ENCODE data around the gene PCED1A. TPM values are rescaled to one million over a fixed set of nuclear protein-coding genes. Genes with fewer than 3 reads are reported as not detected.
A peak's percentile ranks its signal among the peaks of the same experiment; 100 is the strongest.

The PCED1A gene
- total RNA-seq, 2 donors from 2014 or later, result 40.2 to 46.5 TPM

DNA sequence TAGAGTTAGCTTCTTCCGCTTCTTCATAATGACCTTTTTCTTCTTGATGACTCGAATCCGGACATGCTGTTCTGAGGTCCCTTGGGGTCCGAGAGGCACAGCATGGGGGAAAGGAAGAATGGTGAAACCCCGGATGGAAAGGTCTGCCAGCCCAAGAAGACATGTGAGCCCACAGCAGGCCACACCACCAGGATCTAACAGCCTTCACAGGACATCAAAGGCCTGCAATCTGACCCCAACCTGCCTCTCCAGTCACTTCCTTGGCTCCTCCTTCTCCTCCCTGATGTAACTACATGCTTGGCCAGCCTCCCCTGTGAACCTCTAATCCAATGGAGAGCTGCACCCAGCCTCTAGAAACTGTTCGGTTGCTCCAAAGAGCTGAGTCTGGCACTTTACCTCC lies 41.6 kb downstream of the PCED1A start:
- peak overlapping the region; percentile 81 for H3K4me3 ChIP-seq (ENCODE audit: low read length)
- TF ChIP-seq, protein P1, sequence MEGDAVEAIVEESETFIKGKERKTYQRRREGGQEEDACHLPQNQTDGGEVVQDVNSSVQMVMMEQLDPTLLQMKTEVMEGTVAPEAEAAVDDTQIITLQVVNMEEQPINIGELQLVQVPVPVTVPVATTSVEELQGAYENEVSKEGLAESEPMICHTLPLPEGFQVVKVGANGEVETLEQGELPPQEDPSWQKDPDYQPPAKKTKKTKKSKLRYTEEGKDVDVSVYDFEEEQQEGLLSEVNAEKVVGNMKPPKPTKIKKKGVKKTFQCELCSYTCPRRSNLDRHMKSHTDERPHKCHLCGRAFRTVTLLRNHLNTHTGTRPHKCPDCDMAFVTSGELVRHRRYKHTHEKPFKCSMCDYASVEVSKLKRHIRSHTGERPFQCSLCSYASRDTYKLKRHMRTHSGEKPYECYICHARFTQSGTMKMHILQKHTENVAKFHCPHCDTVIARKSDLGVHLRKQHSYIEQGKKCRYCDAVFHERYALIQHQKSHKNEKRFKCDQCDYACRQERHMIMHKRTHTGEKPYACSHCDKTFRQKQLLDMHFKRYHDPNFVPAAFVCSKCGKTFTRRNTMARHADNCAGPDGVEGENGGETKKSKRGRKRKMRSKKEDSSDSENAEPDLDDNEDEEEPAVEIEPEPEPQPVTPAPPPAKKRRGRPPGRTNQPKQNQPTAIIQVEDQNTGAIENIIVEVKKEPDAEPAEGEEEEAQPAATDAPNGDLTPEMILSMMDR (conservative IDR thresholded peaks at IDR 0.05), result no peak

DNA sequence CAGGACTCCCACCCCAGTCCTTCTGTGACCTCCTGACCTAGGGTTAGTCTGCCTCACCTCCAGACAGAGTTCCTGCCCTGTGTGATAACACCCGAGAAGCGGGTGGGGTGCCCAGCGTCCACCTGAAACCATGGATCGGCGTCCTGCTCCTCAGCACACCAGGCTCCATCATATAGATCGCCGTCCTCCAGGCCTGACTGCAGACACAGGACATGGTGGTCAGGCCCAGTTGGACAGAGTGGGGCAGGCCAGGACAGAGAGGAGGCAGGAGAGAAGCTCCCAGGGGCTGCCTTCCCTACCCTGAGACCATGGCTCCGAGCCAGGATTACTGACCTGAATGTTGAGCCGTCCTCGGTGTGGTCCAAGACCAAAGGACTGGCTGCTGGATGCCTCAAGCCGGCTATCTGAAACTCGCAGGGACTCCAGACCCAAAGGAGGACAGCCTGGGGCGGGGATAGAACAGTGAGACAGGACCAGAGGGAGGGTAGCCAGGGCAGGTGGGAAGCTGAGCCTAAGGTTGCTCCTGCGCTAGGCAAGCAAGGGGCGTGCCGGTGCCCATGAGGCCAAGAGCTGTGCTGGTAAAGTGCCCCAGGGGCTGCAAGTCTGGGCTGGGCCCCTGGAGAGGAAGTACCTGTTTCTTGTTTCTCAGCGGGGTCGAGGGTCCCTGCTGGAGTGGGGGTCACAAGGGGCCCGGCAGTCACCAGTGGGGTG lies 42.2 kb downstream of the PCED1A start:
- Histone ChIP-seq H3K9ac (ENCODE audit: extremely low read depth, low read length, poor library complexity, severe bottlenecking) (no peak overlapping the region), H3K36me3 (ENCODE audit: control insufficient read depth, insufficient read depth, low read length) (peaks cover 27% of the 10 kb centered on the region), H3K4me1 (ENCODE audit: control insufficient read depth, insufficient read depth, low read length) (no peaks in the 10 kb centered on the region), H3K9me3 (ENCODE audit: control insufficient read depth, low read length) (no peaks in the 10 kb centered on the region), H3K27ac (ENCODE audit: low read depth, low read length) (no peak overlapping the region), H3K27me3 (ENCODE audit: control insufficient read depth, insufficient read depth, low read length, poor library complexity, severe bottlenecking) (peaks cover 23% of the 10 kb centered on the region), H3K4me3 (ENCODE audit: low read length) (no peak overlapping the region)
- no peak overlapping the region for H3K4me3 Mint-ChIP-seq
- no peak for DNase-seq
- H3K4me1 Mint-ChIP-seq, result peaks cover 18% of the 10 kb centered on the region
- H3K27me3 Mint-ChIP-seq (ENCODE audit: insufficient read depth), result peaks cover 20% of the 10 kb centered on the region
- TF ChIP-seq, protein P1 (conservative IDR thresholded peaks at IDR 0.05), result no peak
- no peak overlapping the region for H3K27ac Mint-ChIP-seq
- no peaks in the 10 kb centered on the region for H3K9me3 Mint-ChIP-seq
- 92% methylated on average over 13 to 19 of the region's 19 CpGs for WGBS, 2 experiments (ENCODE audit: insufficient coverage in 1 of 2, insufficient read length in 1 of 2)
- H3K36me3 Mint-ChIP-seq (ENCODE audit: low read depth), result peaks cover 37% of the 10 kb centered on the region

More for the DNA sequence above, 41.6 kb downstream of the PCED1A start:
- Mint-ChIP-seq H3K27ac (peak overlapping the region; percentile 13), H3K4me3 (peak overlapping the region; percentile 84), H3K9me3 (no peaks in the 10 kb centered on the region), H3K4me1 (peaks cover 18% of the 10 kb centered on the region), H3K36me3 (ENCODE audit: low read depth) (peaks cover 33% of the 10 kb centered on the region), H3K27me3 (ENCODE audit: insufficient read depth) (peaks cover 25% of the 10 kb centered on the region)
- H3K4me1 ChIP-seq (ENCODE audit: control insufficient read depth, insufficient read depth, low read length), result no peaks in the 10 kb centered on the region
- peaks cover 27% of the 10 kb centered on the region for H3K36me3 ChIP-seq (ENCODE audit: control insufficient read depth, insufficient read depth, low read length)
- DNase-seq, result peak; percentile 83
- H3K9me3 ChIP-seq (ENCODE audit: control insufficient read depth, low read length), result no peaks in the 10 kb centered on the region
- no peak overlapping the region for H3K9ac ChIP-seq (ENCODE audit: extremely low read depth, low read length, poor library complexity, severe bottlenecking)
- H3K27me3 ChIP-seq (ENCODE audit: control insufficient read depth, insufficient read depth, low read length, poor library complexity, severe bottlenecking), result peaks cover 29% of the 10 kb centered on the region
- H3K27ac ChIP-seq (ENCODE audit: low read depth, low read length), result peak overlapping the region; percentile 83
- WGBS, 2 experiments (ENCODE audit: insufficient coverage in 1 of 2, insufficient read length in 1 of 2), result 50 to 72% methylated on average over 1 to 6 of the region's 6 CpGs

DNA sequence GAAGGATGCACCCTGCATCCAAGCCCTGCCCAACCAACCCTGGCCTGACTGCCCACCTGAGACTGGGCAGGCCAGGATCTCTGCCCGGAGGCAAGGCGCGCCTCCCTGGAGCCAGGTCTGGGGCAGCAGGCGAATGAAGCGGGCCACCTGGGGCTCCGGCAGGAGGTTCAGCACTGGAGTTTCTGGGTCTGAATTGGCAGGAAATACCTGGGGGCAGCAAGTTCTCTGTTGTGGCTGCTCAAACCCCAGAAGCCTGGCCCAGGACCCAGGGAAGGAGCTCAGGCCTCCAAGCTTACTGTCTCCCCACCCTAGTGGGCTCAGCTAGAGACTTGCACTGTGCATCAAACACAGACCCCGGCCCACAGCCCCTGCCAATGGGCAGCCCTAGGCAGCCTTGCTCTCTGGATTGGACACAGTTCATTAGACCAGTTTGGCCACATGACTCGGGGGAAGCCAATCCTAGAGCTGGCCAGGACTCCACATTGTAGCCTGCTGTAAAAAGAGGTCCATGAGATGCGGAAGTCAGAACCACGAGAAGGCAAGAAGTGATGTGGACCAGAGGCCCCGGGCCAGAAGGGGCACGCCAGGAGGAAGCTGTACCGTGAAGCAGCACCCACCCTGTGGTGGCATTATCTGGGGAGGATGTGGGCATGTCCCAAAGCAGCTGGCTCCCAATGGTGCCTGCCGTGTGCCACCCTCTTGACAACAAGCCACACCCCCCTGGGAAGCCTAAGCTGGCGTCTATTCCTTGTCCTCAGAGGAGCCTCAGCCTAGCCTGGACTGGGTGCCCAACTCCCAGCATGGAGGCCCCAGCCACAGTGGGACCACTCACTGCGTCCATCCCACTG lies 43.1 kb downstream of the PCED1A start:
- H3K9ac ChIP-seq (ENCODE audit: extremely low read depth, low read length, poor library complexity, severe bottlenecking), result no peak overlapping the region

More for the DNA sequence above, 43.1 kb downstream of the PCED1A start:
- H3K4me1 Mint-ChIP-seq, result peaks cover 18% of the 10 kb centered on the region
- H3K36me3 ChIP-seq (ENCODE audit: control insufficient read depth, insufficient read depth, low read length), result peaks cover 27% of the 10 kb centered on the region
- no peaks in the 10 kb centered on the region for H3K9me3 Mint-ChIP-seq
- 86 to 100% methylated on average over 6 to 16 of the region's 16 CpGs for WGBS, 2 experiments (ENCODE audit: insufficient coverage in 1 of 2, insufficient read length in 1 of 2)
- peaks cover 14% of the 10 kb centered on the region for H3K27me3 ChIP-seq (ENCODE audit: control insufficient read depth, insufficient read depth, low read length, poor library complexity, severe bottlenecking)
- TF ChIP-seq, protein P1 (conservative IDR thresholded peaks at IDR 0.05), result no peak
- DNase-seq, result no peak
- H3K27me3 Mint-ChIP-seq (ENCODE audit: insufficient read depth), result peaks cover 13% of the 10 kb centered on the region
- no peak overlapping the region for H3K27ac ChIP-seq (ENCODE audit: low read depth, low read length)
- peaks cover 38% of the 10 kb centered on the region for H3K36me3 Mint-ChIP-seq (ENCODE audit: low read depth)
- H3K4me3 ChIP-seq (ENCODE audit: low read length), result no peak overlapping the region
- H3K9me3 ChIP-seq (ENCODE audit: control insufficient read depth, low read length), result no peaks in the 10 kb centered on the region
- H3K27ac Mint-ChIP-seq, result no peak overlapping the region
- H3K4me1 ChIP-seq (ENCODE audit: control insufficient read depth, insufficient read depth, low read length), result no peaks in the 10 kb centered on the region
- no peak overlapping the region for H3K4me3 Mint-ChIP-seq

Data from endodermal cell (in vitro differentiated cells).